Effector memory CD4-positive, alpha-beta T cell (primary cell): Measurements from ENCODE around the gene SYNJ2.

ENCODE experiments used
- DNase-seq, 3 donors: peaks; one replicate each; pipeline ENCODE4 v3.0.0-alpha.2; 2020
- H3K27ac ChIP-seq: 2 replicates; pipeline ENCODE4 v1.7.0; 2013; ENCODE audit warnings: mild to moderate bottlenecking, low read length, moderate library complexity; ENCODE audit not compliant: insufficient read depth, poor library complexity, severe bottlenecking
- H3K27me3 ChIP-seq: replicated peaks from 2 replicates; pipeline ENCODE4 v1.7.0; 2013; ENCODE audit warnings: mild to moderate bottlenecking, low read length; ENCODE audit not compliant: insufficient read depth, control insufficient read depth, poor library complexity, severe bottlenecking
- H3K36me3 ChIP-seq: 2 replicates; pipeline ENCODE4 v1.7.0; 2013; ENCODE audit warnings: mild to moderate bottlenecking, low read length, moderate library complexity; ENCODE audit not compliant: control insufficient read depth, insufficient read depth
- H3K4me1 ChIP-seq: 2 replicates; pipeline ENCODE4 v1.7.0; 2013; ENCODE audit warnings: low read length, mild to moderate bottlenecking; ENCODE audit not compliant: control insufficient read depth, insufficient read depth, poor library complexity, severe bottlenecking
- H3K4me3 ChIP-seq: 2 replicates; pipeline ENCODE4 v1.7.0; 2013; ENCODE audit warnings: low read length, low read depth, mild to moderate bottlenecking; ENCODE audit not compliant: insufficient read depth, poor library complexity, severe bottlenecking
- H3K9me3 ChIP-seq: 2 replicates; pipeline ENCODE4 v1.7.0; 2013; ENCODE audit warnings: mild to moderate bottlenecking, low read length, moderate library complexity; ENCODE audit not compliant: control insufficient read depth

Gene SYNJ2

GRCh38 chr6:157981132-157981394, 600 bp upstream of the SYNJ2 start:
- H3K27ac ChIP-seq, result peak overlapping the region; percentile 73

GRCh38 chr6:157982102-157982562, 469 bp downstream of the SYNJ2 start:
- Histone ChIP-seq H3K36me3 (no peaks in the 10 kb centered on the region), H3K27ac (peak overlapping the region; percentile 73), H3K9me3 (no peaks in the 10 kb centered on the region), H3K27me3 (no peaks in the 10 kb centered on the region), H3K4me1 (peaks cover 27% of the 10 kb centered on the region), H3K4me3 (peak overlapping the region; percentile 97)
- peak in 1 of 3 donors; percentile 11 for DNase-seq

More at GRCh38 chr6:157981132-157981394, 600 bp upstream of the SYNJ2 start:
- H3K4me1 ChIP-seq, result peaks cover 27% of the 10 kb centered on the region
- no peaks in the 10 kb centered on the region for H3K27me3 ChIP-seq
- no peak for DNase-seq
- peak overlapping the region; percentile 97 for H3K4me3 ChIP-seq
- H3K36me3 ChIP-seq, result no peaks in the 10 kb centered on the region
- no peaks in the 10 kb centered on the region for H3K9me3 ChIP-seq

- H3K4me1 ChIP-seq, result peaks cover 27% of the 10 kb centered on the region
- no peaks in the 10 kb centered on the region for H3K27me3 ChIP-seq
- H3K36me3 ChIP-seq, result no peaks in the 10 kb centered on the region
- peak overlapping the region; percentile 97 for H3K4me3 ChIP-seq
- DNase-seq, result no peak
- no peaks in the 10 kb centered on the region for H3K9me3 ChIP-seq
- H3K27ac ChIP-seq, result peak overlapping the region; percentile 73
These were observed 1.1 kb downstream of the SYNJ2 start for GRCh38 chr6:157982563-157983405.

GRCh38 chr6:157983406-157984119, 1.9 kb downstream of the SYNJ2 start:
- H3K9me3 ChIP-seq, result no peaks in the 10 kb centered on the region
- H3K4me3 ChIP-seq, result peak overlapping the region; percentile 97
- no peaks in the 10 kb centered on the region for H3K36me3 ChIP-seq
- no peaks in the 10 kb centered on the region for H3K27me3 ChIP-seq
- no peak for DNase-seq
- H3K4me1 ChIP-seq, result peaks cover 33% of the 10 kb centered on the region
- H3K27ac ChIP-seq, result no peak overlapping the region

- Histone ChIP-seq H3K27ac (no peak overlapping the region), H3K9me3 (no peaks in the 10 kb centered on the region), H3K4me1 (peaks cover 33% of the 10 kb centered on the region), H3K36me3 (no peaks in the 10 kb centered on the region), H3K27me3 (no peaks in the 10 kb centered on the region), H3K4me3 (no peak overlapping the region)
- no peak for DNase-seq
These were observed 2.5 kb downstream of the SYNJ2 start for GRCh38 chr6:157984128-157984527.

GRCh38 chr6:157984686-157985225, 3.1 kb downstream of the SYNJ2 start:
- Histone ChIP-seq H3K9me3 (no peaks in the 10 kb centered on the region), H3K27me3 (no peaks in the 10 kb centered on the region), H3K4me1 (peaks cover 37% of the 10 kb centered on the region), H3K36me3 (no peaks in the 10 kb centered on the region), H3K4me3 (no peak overlapping the region), H3K27ac (no peak overlapping the region)
- no peak for DNase-seq

- Histone ChIP-seq H3K4me1 (peaks cover 44% of the 10 kb centered on the region), H3K27ac (no peak overlapping the region), H3K27me3 (no peaks in the 10 kb centered on the region), H3K9me3 (no peaks in the 10 kb centered on the region), H3K36me3 (no peaks in the 10 kb centered on the region), H3K4me3 (no peak overlapping the region)
- no peak for DNase-seq
These were observed 3.9 kb downstream of the SYNJ2 start for GRCh38 chr6:157985378-157986155.

GRCh38 chr6:157987788-157988699, 6.4 kb downstream of the SYNJ2 start:
- Histone ChIP-seq H3K36me3 (no peaks in the 10 kb centered on the region), H3K27me3 (no peaks in the 10 kb centered on the region), H3K4me1 (peaks cover 40% of the 10 kb centered on the region), H3K9me3 (no peaks in the 10 kb centered on the region), H3K4me3 (no peak overlapping the region), H3K27ac (no peak overlapping the region)
- DNase-seq, result no peak

GRCh38 chr6:157988700-157989063, 7.0 kb downstream of the SYNJ2 start:
- H3K4me3 ChIP-seq, result no peak overlapping the region
- no peaks in the 10 kb centered on the region for H3K36me3 ChIP-seq
- peaks cover 39% of the 10 kb centered on the region for H3K4me1 ChIP-seq
- no peak for DNase-seq
- no peaks in the 10 kb centered on the region for H3K27me3 ChIP-seq
- H3K9me3 ChIP-seq, result no peaks in the 10 kb centered on the region
- no peak overlapping the region for H3K27ac ChIP-seq
